K562 (cell line): Measurements from ENCODE around the gene C1orf174. TPM values are rescaled to one million over a fixed set of nuclear protein-coding genes. Genes with fewer than 3 reads are reported as not detected.

Experiments
- ATAC-seq: fragments of 200-7000 bp; cut with Tn5 transposase; 3 replicates; pipeline ENCODE4 v1.9.1; 2020; ENCODE audit warnings: moderate library complexity
- BruUV-seq: library from RNA; stranded (reverse); fragments of 400-500 nt; replicated peaks from 2 replicates; lab custom pipeline; 2021; lab: Mats Ljungman, UMichigan
- CTCF ChIA-PET: fragments of 300-600 bp; formaldehyde crosslinking; extraction: SDS; loops from one replicate; lab custom pipeline; 2021; ENCODE audit warnings: low intra/inter-chr PET ratio; lab: Yijun Ruan, JAX
- POLR2A ChIA-PET: fragments of 300-600, 350-650 bp; sonication (Branson Sonifier 250); formaldehyde crosslinking; extraction: SDS; loops from one replicate; lab custom pipeline; 2021; ENCODE audit warnings: antibody characterized with exemption, inconsistent platforms; lab: Yijun Ruan, JAX
- DNase-seq, 4 experiments: peaks; one replicate each; pipeline versions ENCODE4 v3.0.0 to v3.0.0-alpha.2; 2011 to 2018; ENCODE audit warnings: low spot score in 3 of 4, mixed read lengths in 3 of 4; ENCODE audit errors: extremely low read depth in 1 of 4
- FAIRE-seq: peaks from 2 replicates; lab custom pipeline; 2011; peaks lifted over from hg19 to GRCh38; lab: Jason Lieb, UNC
- H2AFZ ChIP-seq: 2 replicates; pipeline ENCODE4 v1.6.0; 2011; ENCODE audit warnings: low read depth, low read length, control low read depth, inconsistent platforms
- H3K27ac ChIP-seq: fragments of 200-600 bp; 3 replicates; pipeline ENCODE4 v1.8.0; 2011; ENCODE audit warnings: low read depth, mild to moderate bottlenecking, control low read depth, inconsistent platforms, low read length, moderate library complexity, mixed read lengths; ENCODE audit errors: extremely low read depth
- H3K27me3 ChIP-seq, 2 experiments: fragments of 300-600 bp in 1 of 2; 2 replicates in 1 of 2; 3 replicates in 1 of 2; pipeline versions ENCODE4 v1.6.0 to v1.8.0; 2011; ENCODE audit warnings: inconsistent platforms in 2 of 2, low read length in 2 of 2, mild to moderate bottlenecking in 1 of 2, mixed read lengths in 1 of 2, moderate library complexity in 1 of 2; ENCODE audit not compliant: control insufficient read depth in 2 of 2, insufficient read depth in 2 of 2
- H3K36me3 ChIP-seq: fragments of 300-600 bp; 3 replicates; pipeline ENCODE4 v1.8.0; 2011; ENCODE audit warnings: mild to moderate bottlenecking, low read length, inconsistent platforms; ENCODE audit not compliant: control insufficient read depth, insufficient read depth
- H3K4me1 ChIP-seq, 2 experiments: fragments of 200-600 bp in 1 of 2; replicated peaks in 1 of 2; 2 replicates in 1 of 2; 3 replicates in 1 of 2; pipeline versions ENCODE4 v1.5.1 to v1.8.0; 2011; ENCODE audit warnings: inconsistent platforms in 2 of 2, low read length in 2 of 2, mild to moderate bottlenecking in 1 of 2, mixed read lengths in 1 of 2, moderate library complexity in 1 of 2; ENCODE audit not compliant: control insufficient read depth in 2 of 2, insufficient read depth in 2 of 2
- H3K4me2 ChIP-seq: 2 replicates; pipeline ENCODE4 v1.6.1; 2011; ENCODE audit warnings: low read length, control low read depth, inconsistent platforms, mixed read lengths; ENCODE audit not compliant: insufficient read depth
- H3K4me3 ChIP-seq: fragments of 200-600 bp; sonication (generic), shearing (Covaris generic); 2 replicates; pipeline ENCODE4 v1.5.1; 2016; ENCODE audit warnings: control low read depth, inconsistent platforms
- H3K79me2 ChIP-seq: fragments of 200-600 bp; 3 replicates; pipeline ENCODE4 v1.8.0; 2011; ENCODE audit warnings: low read length, inconsistent platforms; ENCODE audit not compliant: control insufficient read depth, insufficient read depth
- H3K9ac ChIP-seq, 2 experiments: 2 replicates each; pipeline versions ENCODE4 v1.6.0 to v1.6.1; 2011; ENCODE audit warnings: low read depth in 2 of 2, low read length in 2 of 2, control low read depth in 1 of 2, inconsistent platforms in 1 of 2, mild to moderate bottlenecking in 1 of 2, mixed read lengths in 1 of 2; ENCODE audit not compliant: insufficient read depth in 1 of 2
- H3K9me1 ChIP-seq: one replicate; pipeline ENCODE4 v1.6.0; 2011; ENCODE audit warnings: inconsistent platforms, mild to moderate bottlenecking, low read length, moderate library complexity; ENCODE audit not compliant: control insufficient read depth, insufficient read depth
- H3K9me3 ChIP-seq: replicated peaks from 2 replicates; pipeline ENCODE4 v1.5.1; 2011; ENCODE audit warnings: low read depth, low read length, inconsistent platforms; ENCODE audit not compliant: control insufficient read depth, insufficient read depth
- H4K20me1 ChIP-seq: replicated peaks from 2 replicates; pipeline ENCODE4 v1.6.1; 2011; ENCODE audit warnings: low read length, inconsistent platforms, mixed read lengths; ENCODE audit not compliant: control insufficient read depth, insufficient read depth
- CXXC5 ChIP-seq: fragments of 250-450 bp; sonication (Bioruptor Pico); IDR thresholded peaks from 2 replicates; pipeline ENCODE4 v1.8.0; 2022; ENCODE audit warnings: inconsistent platforms, mild to moderate bottlenecking, moderate library complexity
- HMGXB4 ChIP-seq: sonication (generic); formaldehyde crosslinking; IDR thresholded peaks from 2 replicates; pipeline ENCODE4 v1.8.1; 2023; ENCODE audit warnings: mild to moderate bottlenecking, missing genetic modification reagents
- KLF10 ChIP-seq: fragments of 250-450 bp; sonication (Bioruptor Pico); IDR thresholded peaks from 2 replicates; pipeline ENCODE4 v1.6.1; 2021; ENCODE audit warnings: matching md5 sums
- NELFE ChIP-seq: IDR thresholded peaks from 2 replicates; pipeline ENCODE4 v1.6.1; 2011; ENCODE audit warnings: mild to moderate bottlenecking; ENCODE audit not compliant: insufficient read depth, insufficient read length
- NRF1 ChIP-seq, 2 experiments: fragments of 450-650 bp; IDR thresholded peaks in 1 of 2; conservative IDR thresholded peaks in 1 of 2; 2 replicates each; pipeline ENCODE4 v1.6.1; 2014; ENCODE audit warnings: mild to moderate bottlenecking in 2 of 2
- OTX1 ChIP-seq: fragments of 450-650 bp; formaldehyde crosslinking; IDR thresholded peaks from 2 replicates; pipeline ENCODE4 v1.4.0; 2022; ENCODE audit warnings: mild to moderate bottlenecking
- RBM17 ChIP-seq: fragments of 200-400 bp; formaldehyde crosslinking; IDR thresholded peaks from 2 replicates; pipeline ENCODE4 v1.6.1; 2017; ENCODE audit warnings: low read depth, mild to moderate bottlenecking, low read length, borderline replicate concordance
- USF2 ChIP-seq: sonication (generic); formaldehyde crosslinking; IDR thresholded peaks from 2 replicates; pipeline ENCODE4 v1.5.0; 2020; ENCODE audit warnings: missing genetic modification reagents
- YBX1 ChIP-seq: fragments of 450-650 bp; IDR thresholded peaks from 2 replicates; pipeline ENCODE4 v1.7.1; 2016; ENCODE audit warnings: mild to moderate bottlenecking
- WGBS: fragments of 100-300 bp; shearing (Covaris generic); methylation state at CpG from one replicate; pipeline ENCODE4 v1.1.6; 2016; ENCODE audit warnings: low coverage, mixed read lengths; ENCODE audit not compliant: insufficient coverage; ENCODE audit errors: missing lambda C conversion rate; 5-methylcytosine and 5-hydroxymethylcytosine counted together
- in situ Hi-C: fragments of 300-500 bp; cut with MboI; formaldehyde crosslinking; loops from 4 replicates; pipeline ENCODE4 v1.15.0; 2018; ENCODE audit warnings: inconsistent platforms, mixed read lengths
- intact Hi-C: fragments of 100-400 bp; cut with micrococcal nuclease; formaldehyde crosslinking; loops from 2 replicates; pipeline ENCODE4 v1.14.2; 2022
- polyA plus RNA-seq, 8 experiments: library from polyadenylated mRNA; depleted of rRNA in 4 of 8; stranded (reverse) in 5 of 8; unstranded in 3 of 8; fragments of >200 nt; fragmentation: Nextera tagmentation in 2 of 8; fragmentation: Illumina TruSeq in 1 of 8; extraction: Ambion mirVana in 2 of 8; extraction: Trizol in 1 of 8; gene quantifications; 2 replicates each; pipeline versions ENCODE4 v1.2.1 to v1.2.3, GENCODE V29; 2011 to 2014; ENCODE audit warnings: inconsistent platforms in 1 of 8, missing spikeins in 1 of 8
- total RNA-seq, 7 experiments: library from RNA; depleted of rRNA in 6 of 7; stranded (reverse); fragments of >200 nt in 6 of 7; fragmentation: Illumina TruSeq in 2 of 7; extraction: Trizol in 2 of 7; gene quantifications; 2 replicates each; pipeline versions ENCODE4 v1.2.1 to v1.2.3, GENCODE V29; 2011 to 2021; ENCODE audit warnings: low replicate concordance in 1 of 7

The C1orf174 gene
- total and polyA plus RNA-seq, 9 of the 15 experiments (the other 6 are each of a cell fraction or from before 2014, with no cell fraction given), result 38.5 to 64.9 (median 45.4) TPM

GRCh38 chr1:3942416-3943122, 42.5 kb upstream of the C1orf174 start:
- Histone ChIP-seq H3K4me2 (no peak overlapping the region), H3K9ac (peak overlapping the region in 1 of 2 experiments; percentile 26; a peak in 1 of 4 replicates), H4K20me1 (peaks cover 3% of the 10 kb centered on the region; the same call in 1 of the 2 replicates), H3K36me3 (no peaks in the 10 kb centered on the region), H3K9me3 (no peaks in the 10 kb centered on the region), H3K4me1 (peaks cover 0 to 7% of the 10 kb centered on the region in 2 experiments; a peak in 1 of 5 replicates), H3K9me1 (no peaks in the 10 kb centered on the region), H2AFZ (no peak overlapping the region), H3K27ac (no peak overlapping the region), H3K79me2 (no peaks in the 10 kb centered on the region), H3K4me3 (no peak overlapping the region), H3K27me3 (peaks cover 57 to 85% of the 10 kb centered on the region in 2 experiments)
- no TSS peak for BruUV-seq
- ATAC-seq, result no peak
- CTCF ChIA-PET, result interaction anchor here (0.5 to 0.6 kb wide), 2 partner anchors 100 to 287 kb away, joined by 3 to 4 read pairs; no protein-coding TSS in a partner anchor
- POLR2A ChIA-PET, result interaction anchor here (0.6 to 1.4 kb wide), 6 partner anchors 10 to 787 kb away, joined by 3 to 7 read pairs (median 4); no protein-coding TSS in a partner anchor
- FAIRE-seq, result no peak
- 2% methylated on average over 17 of the region's 17 CpGs for WGBS
- DNase-seq, result no peak
- TF ChIP-seq YBX1 (no peak), KLF10 (CRISPR knock-in tag) (no peak), NRF1 (conservative IDR thresholded peaks at IDR 0.05 in 1 of 2, IDR thresholded peaks at IDR 0.05 in 1 of 2) (peak; percentile 64 to 70), NELFE (no peak), RBM17 (no peak), OTX1 (CRISPR knock-in tag) (no peak), USF2 (0 out of 2 replicates have a peak, but pooled peaks have one; percentile 23), HMGXB4 (no peak), CXXC5 (CRISPR knock-in tag) (no peak)
- in situ Hi-C loops, result no loop called here
- intact Hi-C loops, result no loop called here
